Measurements from ENCODE around the gene EMC6. TPM values are rescaled to one million over a fixed set of nuclear protein-coding genes. Genes with fewer than 3 reads are reported as not detected.

The EMC6 gene
- total and polyA plus RNA-seq, 9 donors = 16.8 to 47.1 (median 37.0) TPM

DNA sequence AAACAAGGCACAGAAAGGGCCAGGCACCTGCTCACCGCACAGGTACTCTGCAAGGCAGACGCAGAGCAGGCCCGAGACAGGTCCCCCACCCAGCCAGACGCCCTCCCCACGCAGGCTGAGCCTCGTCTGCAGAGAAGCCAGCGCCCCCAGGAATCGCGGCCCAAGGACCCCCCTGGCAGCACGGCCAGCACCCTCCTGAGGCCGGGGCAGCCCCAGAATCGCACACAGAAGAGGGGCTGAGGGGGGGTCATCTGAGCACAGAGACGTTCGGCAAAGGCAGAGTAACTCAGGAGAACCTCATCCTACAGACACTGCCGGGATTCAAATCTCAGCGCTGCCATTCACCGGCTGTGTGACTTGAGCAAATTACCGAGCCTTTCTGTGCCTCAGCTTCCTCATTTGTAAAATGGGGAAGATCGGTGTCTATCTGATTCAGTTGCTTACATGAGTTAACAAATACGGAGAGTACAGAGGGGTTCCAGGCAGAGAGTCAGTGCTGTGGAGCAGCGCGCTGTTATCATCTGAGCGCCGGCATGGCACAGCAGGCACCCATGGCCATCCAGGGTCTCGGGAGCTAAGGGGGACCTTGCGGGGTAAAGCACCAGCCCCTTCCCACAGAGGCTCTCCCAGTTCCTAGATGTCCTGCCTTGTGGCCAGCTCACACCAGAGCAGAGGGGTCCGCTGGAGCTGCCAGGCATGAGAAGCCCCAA lies 10.4 kb downstream of the EMC6 start:
- H3K4me1 ChIP-seq (ENCODE audit: control insufficient read depth, insufficient read depth, low read length) = no peaks in the 10 kb centered on the region
- peaks cover 2% of the 10 kb centered on the region for H3K27me3 ChIP-seq (ENCODE audit: control insufficient read depth, insufficient read depth, low read length)
- H3K9me3 ChIP-seq (replicated peaks; ENCODE audit: control insufficient read depth, low read depth, low read length) = no peaks in the 10 kb centered on the region
- no peak overlapping the region for H3K27ac ChIP-seq (ENCODE audit: low read length)
- H3K36me3 ChIP-seq (ENCODE audit: control insufficient read depth, insufficient read depth, low read length) = peaks cover 4% of the 10 kb centered on the region
- no peak for DNase-seq
- WGBS (ENCODE audit: insufficient coverage) = 87% methylated on average over 17 of the region's 27 CpGs
- no peak overlapping the region for H3K4me3 ChIP-seq (ENCODE audit: low read length)

DNA sequence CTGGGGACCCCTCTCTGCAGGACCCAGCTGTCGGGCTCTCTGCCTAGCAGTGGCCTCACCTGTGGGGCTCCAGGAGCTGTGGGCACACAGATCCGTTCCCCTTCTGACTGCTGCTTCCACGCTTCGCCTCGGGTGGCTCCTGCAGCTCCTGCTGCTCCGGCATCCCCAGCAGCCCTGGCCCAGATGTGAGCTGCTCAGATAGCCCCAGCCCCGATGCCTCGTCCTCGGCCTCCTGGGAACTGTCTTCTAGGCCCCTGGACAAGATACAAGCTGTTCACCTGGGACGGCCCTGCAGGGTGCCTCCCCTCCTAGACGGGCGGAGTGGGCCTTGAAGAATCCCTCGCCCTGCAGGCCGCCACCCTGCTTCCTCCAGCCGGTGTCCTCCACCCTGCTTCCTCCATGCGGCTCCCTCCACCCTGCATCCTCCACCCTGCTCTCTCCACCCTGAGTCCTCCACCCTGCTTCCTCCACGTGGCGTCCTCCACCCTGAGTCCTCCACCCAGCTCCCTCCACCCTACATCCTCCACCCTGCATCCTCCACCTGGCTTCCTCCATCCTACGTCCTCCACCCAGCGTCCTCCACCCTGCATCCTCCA lies 11.0 kb downstream of the EMC6 start:
- DNase-seq = no peak
- no peak overlapping the region for H3K27ac ChIP-seq (ENCODE audit: low read length)
- no peaks in the 10 kb centered on the region for H3K9me3 ChIP-seq (replicated peaks; ENCODE audit: control insufficient read depth, low read depth, low read length)
- WGBS (ENCODE audit: insufficient coverage) = 46% methylated on average over 20 of the region's 20 CpGs
- peaks cover 4% of the 10 kb centered on the region for H3K36me3 ChIP-seq (ENCODE audit: control insufficient read depth, insufficient read depth, low read length)
- H3K4me3 ChIP-seq (ENCODE audit: low read length) = no peak overlapping the region
- no peaks in the 10 kb centered on the region for H3K4me1 ChIP-seq (ENCODE audit: control insufficient read depth, insufficient read depth, low read length)
- peaks cover 7% of the 10 kb centered on the region for H3K27me3 ChIP-seq (ENCODE audit: control insufficient read depth, insufficient read depth, low read length)

GRCh38 chr17:3681057-3681456 lies 12.4 kb downstream of the EMC6 start:
- Histone ChIP-seq H3K4me3 (ENCODE audit: low read length) (no peak overlapping the region), H3K27me3 (ENCODE audit: control insufficient read depth, insufficient read depth, low read length) (peaks cover 11% of the 10 kb centered on the region), H3K4me1 (ENCODE audit: control insufficient read depth, insufficient read depth, low read length) (peaks cover 6% of the 10 kb centered on the region), H3K36me3 (ENCODE audit: control insufficient read depth, insufficient read depth, low read length) (peaks cover 4% of the 10 kb centered on the region), H3K27ac (ENCODE audit: low read length) (no peak overlapping the region), H3K9me3 (replicated peaks; ENCODE audit: control insufficient read depth, low read depth, low read length) (no peaks in the 10 kb centered on the region)
- no peak for DNase-seq
- WGBS (ENCODE audit: insufficient coverage) = 88% methylated on average over 11 of the region's 12 CpGs

- Histone ChIP-seq H3K4me1 (ENCODE audit: control insufficient read depth, insufficient read depth, low read length) (peaks cover 6% of the 10 kb centered on the region), H3K27ac (ENCODE audit: low read length) (no peak overlapping the region), H3K4me3 (ENCODE audit: low read length) (no peak overlapping the region), H3K9me3 (replicated peaks; ENCODE audit: control insufficient read depth, low read depth, low read length) (no peaks in the 10 kb centered on the region), H3K27me3 (ENCODE audit: control insufficient read depth, insufficient read depth, low read length) (peaks cover 11% of the 10 kb centered on the region), H3K36me3 (ENCODE audit: control insufficient read depth, insufficient read depth, low read length) (peaks cover 4% of the 10 kb centered on the region)
- no peak for DNase-seq
- WGBS (ENCODE audit: insufficient coverage) = 71% methylated on average over 14 of the region's 20 CpGs
Measured at GRCh38 chr17:3681565-3681964, 13.0 kb downstream of the EMC6 start.

DNA sequence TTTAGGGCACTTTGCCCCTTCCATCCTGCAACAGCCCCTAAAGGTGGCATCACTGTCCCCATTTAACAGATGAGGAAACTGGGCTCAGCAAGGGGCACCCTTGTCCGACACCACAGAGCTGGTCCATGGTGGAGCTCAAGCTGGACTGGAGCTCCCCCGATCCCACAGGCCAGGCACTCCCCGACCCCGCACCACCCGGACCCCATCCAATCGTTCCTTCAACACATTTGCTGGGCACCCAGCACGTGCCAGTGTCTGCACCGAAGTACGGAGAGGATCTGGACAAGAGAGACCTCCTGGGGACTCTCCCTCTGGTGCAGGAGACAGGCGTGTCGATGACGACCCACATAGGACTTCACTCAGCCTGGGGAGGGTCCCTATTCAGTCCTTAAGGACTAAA lies 13.4 kb downstream of the EMC6 start:
- H3K4me3 ChIP-seq (ENCODE audit: low read length) = no peak overlapping the region
- no peaks in the 10 kb centered on the region for H3K9me3 ChIP-seq (replicated peaks; ENCODE audit: control insufficient read depth, low read depth, low read length)
- H3K36me3 ChIP-seq (ENCODE audit: control insufficient read depth, insufficient read depth, low read length) = peaks cover 4% of the 10 kb centered on the region
- H3K27me3 ChIP-seq (ENCODE audit: control insufficient read depth, insufficient read depth, low read length) = peaks cover 11% of the 10 kb centered on the region
- 85% methylated on average over 12 of the region's 12 CpGs for WGBS (ENCODE audit: insufficient coverage)
- no peak for DNase-seq
- no peak overlapping the region for H3K27ac ChIP-seq (ENCODE audit: low read length)
- peaks cover 6% of the 10 kb centered on the region for H3K4me1 ChIP-seq (ENCODE audit: control insufficient read depth, insufficient read depth, low read length)

DNA sequence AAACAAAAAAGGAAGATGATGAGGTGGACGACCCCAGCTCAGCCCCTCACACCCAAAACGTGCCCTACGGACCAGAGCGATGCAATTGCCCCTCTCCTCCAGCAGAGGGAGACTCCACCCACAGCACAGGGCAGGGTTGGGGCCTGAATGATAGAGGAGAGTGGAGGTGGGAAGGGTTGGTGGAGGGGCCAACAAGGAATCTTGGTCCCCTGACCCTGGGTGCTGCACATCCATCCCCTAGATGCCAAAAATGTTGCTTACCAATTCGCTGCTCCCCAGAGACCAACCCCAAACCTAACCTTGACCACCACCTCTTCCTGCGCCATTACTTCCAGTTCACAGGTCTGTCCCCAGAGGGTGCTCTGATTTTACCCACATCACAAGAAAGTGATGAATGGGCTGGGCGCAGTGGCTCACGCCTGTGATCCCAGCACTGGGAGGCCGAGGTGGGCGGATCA lies 14.5 kb downstream of the EMC6 start:
- Histone ChIP-seq H3K9me3 (replicated peaks; ENCODE audit: control insufficient read depth, low read depth, low read length) (no peaks in the 10 kb centered on the region), H3K36me3 (ENCODE audit: control insufficient read depth, insufficient read depth, low read length) (no peaks in the 10 kb centered on the region), H3K27ac (ENCODE audit: low read length) (no peak overlapping the region), H3K4me3 (ENCODE audit: low read length) (no peak overlapping the region), H3K27me3 (ENCODE audit: control insufficient read depth, insufficient read depth, low read length) (peaks cover 12% of the 10 kb centered on the region), H3K4me1 (ENCODE audit: control insufficient read depth, insufficient read depth, low read length) (peaks cover 8% of the 10 kb centered on the region)
- no peak for DNase-seq
- 57% methylated on average over 6 of the region's 10 CpGs for WGBS (ENCODE audit: insufficient coverage)

DNA sequence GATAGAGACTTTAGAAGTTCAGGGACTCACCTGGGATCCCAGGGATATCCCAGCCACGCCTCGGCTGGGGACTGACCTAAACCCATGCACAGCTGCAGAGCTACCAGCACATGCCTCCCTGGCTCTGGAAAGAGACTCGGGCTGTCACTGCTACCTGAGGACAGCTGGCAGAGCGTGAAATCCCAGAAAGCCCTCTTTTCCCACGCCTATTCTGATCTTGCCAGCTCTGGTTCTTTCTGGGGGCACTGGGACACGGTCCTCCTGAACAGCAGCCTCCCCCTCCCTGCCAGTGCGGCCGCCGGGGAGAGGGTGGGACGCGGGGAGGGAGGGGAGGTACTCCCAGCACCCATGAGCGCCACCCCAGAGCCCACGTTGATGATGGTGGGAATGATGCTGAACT lies 16.6 kb downstream of the EMC6 start:
- Histone ChIP-seq H3K27ac (ENCODE audit: low read length) (no peak overlapping the region), H3K27me3 (ENCODE audit: control insufficient read depth, insufficient read depth, low read length) (peaks cover 12% of the 10 kb centered on the region)

GRCh38 chr17:3688027-3688553 lies 19.5 kb downstream of the EMC6 start:
- 20% methylated on average over 14 of the region's 19 CpGs for WGBS (ENCODE audit: insufficient coverage)
- Histone ChIP-seq H3K9me3 (replicated peaks; ENCODE audit: control insufficient read depth, low read depth, low read length) (no peaks in the 10 kb centered on the region), H3K4me1 (ENCODE audit: control insufficient read depth, insufficient read depth, low read length) (peaks cover 15% of the 10 kb centered on the region), H3K27me3 (ENCODE audit: control insufficient read depth, insufficient read depth, low read length) (peaks cover 18% of the 10 kb centered on the region), H3K4me3 (ENCODE audit: low read length) (no peak overlapping the region), H3K36me3 (ENCODE audit: control insufficient read depth, insufficient read depth, low read length) (no peaks in the 10 kb centered on the region), H3K27ac (ENCODE audit: low read length) (no peak overlapping the region)
- DNase-seq = no peak

More for the DNA sequence above, 16.6 kb downstream of the EMC6 start:
- no peaks in the 10 kb centered on the region for H3K36me3 ChIP-seq (ENCODE audit: control insufficient read depth, insufficient read depth, low read length)
- no peak for DNase-seq
- peaks cover 11% of the 10 kb centered on the region for H3K4me1 ChIP-seq (ENCODE audit: control insufficient read depth, insufficient read depth, low read length)
- no peaks in the 10 kb centered on the region for H3K9me3 ChIP-seq (replicated peaks; ENCODE audit: control insufficient read depth, low read depth, low read length)
- H3K4me3 ChIP-seq (ENCODE audit: low read length) = no peak overlapping the region
- WGBS (ENCODE audit: insufficient coverage) = 41% methylated on average over 4 of the region's 13 CpGs

- WGBS (ENCODE audit: insufficient coverage) = 44% methylated on average over 9 of the region's 14 CpGs
- no peaks in the 10 kb centered on the region for H3K9me3 ChIP-seq (replicated peaks; ENCODE audit: control insufficient read depth, low read depth, low read length)
- H3K27ac ChIP-seq (ENCODE audit: low read length) = no peak overlapping the region
- peaks cover 22% of the 10 kb centered on the region for H3K27me3 ChIP-seq (ENCODE audit: control insufficient read depth, insufficient read depth, low read length)
- no peak for DNase-seq
- no peak overlapping the region for H3K4me3 ChIP-seq (ENCODE audit: low read length)
- H3K36me3 ChIP-seq (ENCODE audit: control insufficient read depth, insufficient read depth, low read length) = no peaks in the 10 kb centered on the region
- H3K4me1 ChIP-seq (ENCODE audit: control insufficient read depth, insufficient read depth, low read length) = peaks cover 18% of the 10 kb centered on the region
Measured at GRCh38 chr17:3688852-3689261, 20.2 kb downstream of the EMC6 start.

DNA sequence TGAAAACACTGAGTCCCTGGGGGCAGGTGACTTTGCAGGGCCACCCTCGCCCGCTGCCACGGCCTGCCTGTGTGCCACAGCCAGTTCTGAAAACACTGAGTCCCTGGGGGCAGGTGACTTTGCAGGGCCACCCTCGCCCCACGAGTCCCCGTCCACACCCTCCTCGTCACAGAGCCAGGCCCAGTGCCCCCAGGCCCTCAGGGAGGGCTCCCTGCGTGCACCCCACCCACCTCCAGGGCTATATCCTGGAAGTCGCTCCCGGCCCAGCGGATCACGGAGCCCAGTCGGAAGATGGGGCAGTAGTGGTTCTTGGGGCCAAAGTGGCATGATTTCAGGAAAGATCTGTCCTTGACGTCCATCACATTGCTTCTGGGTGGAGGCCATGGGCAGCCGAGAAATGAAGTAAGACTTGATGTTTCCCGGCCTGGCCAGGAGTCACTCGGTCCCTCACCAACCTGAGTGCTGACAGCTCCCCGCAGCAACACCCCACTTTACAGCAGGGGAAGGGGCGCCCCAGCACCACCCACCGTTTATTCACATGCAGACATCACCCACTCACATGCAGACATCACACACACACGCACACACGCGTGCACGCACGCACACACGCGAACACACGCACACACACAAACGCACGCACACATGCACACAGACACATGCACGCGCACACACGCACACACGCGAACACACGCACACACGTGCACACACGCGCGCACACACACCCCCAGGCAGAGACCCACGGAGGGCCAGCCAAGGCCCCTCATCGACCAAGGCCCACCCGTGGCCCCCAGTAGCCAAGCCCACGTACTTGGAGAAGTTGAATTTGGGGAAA lies 20.9 kb downstream of the EMC6 start:
- H3K27ac ChIP-seq (ENCODE audit: low read length) = no peak overlapping the region
- H3K4me1 ChIP-seq (ENCODE audit: control insufficient read depth, insufficient read depth, low read length) = peaks cover 23% of the 10 kb centered on the region
- no peak for DNase-seq
- H3K36me3 ChIP-seq (ENCODE audit: control insufficient read depth, insufficient read depth, low read length) = no peaks in the 10 kb centered on the region
- H3K9me3 ChIP-seq (replicated peaks; ENCODE audit: control insufficient read depth, low read depth, low read length) = no peaks in the 10 kb centered on the region
- H3K27me3 ChIP-seq (ENCODE audit: control insufficient read depth, insufficient read depth, low read length) = peaks cover 22% of the 10 kb centered on the region
- no peak overlapping the region for H3K4me3 ChIP-seq (ENCODE audit: low read length)
- 88% methylated on average over 34 of the region's 44 CpGs for WGBS (ENCODE audit: insufficient coverage)

All from muscle of leg (tissue), 11 donors.